Esophagus squamous epithelium (tissue), 4 donors: ENCODE measurements around the gene AIPL1.

Experiments
- POLR2A ChIP-seq, 4 donors: fragments of 450-650 bp; IDR thresholded peaks; one replicate each; pipeline ENCODE4 v1.6.1; 2017; ENCODE audit warnings: antibody characterized with exemption in 4 of 4, mild to moderate bottlenecking in 4 of 4, moderate library complexity in 3 of 4
- TF ChIP-seq, protein P1 (sequence below), 6 experiments: fragments of 450-650 bp in 4 of 6; fragments of 200-600 bp in 2 of 6; sonication (generic) in 2 of 6; IDR thresholded peaks; one replicate each; pipeline ENCODE4 v1.5.1; 2016 to 2019; ENCODE audit warnings: antibody characterized with exemption in 6 of 6, mild to moderate bottlenecking in 4 of 6, moderate library complexity in 4 of 6

GRCh38 chr17:6476810-6477179 is 41.9 kb upstream of the AIPL1 start:
- TF ChIP-seq, protein P1, sequence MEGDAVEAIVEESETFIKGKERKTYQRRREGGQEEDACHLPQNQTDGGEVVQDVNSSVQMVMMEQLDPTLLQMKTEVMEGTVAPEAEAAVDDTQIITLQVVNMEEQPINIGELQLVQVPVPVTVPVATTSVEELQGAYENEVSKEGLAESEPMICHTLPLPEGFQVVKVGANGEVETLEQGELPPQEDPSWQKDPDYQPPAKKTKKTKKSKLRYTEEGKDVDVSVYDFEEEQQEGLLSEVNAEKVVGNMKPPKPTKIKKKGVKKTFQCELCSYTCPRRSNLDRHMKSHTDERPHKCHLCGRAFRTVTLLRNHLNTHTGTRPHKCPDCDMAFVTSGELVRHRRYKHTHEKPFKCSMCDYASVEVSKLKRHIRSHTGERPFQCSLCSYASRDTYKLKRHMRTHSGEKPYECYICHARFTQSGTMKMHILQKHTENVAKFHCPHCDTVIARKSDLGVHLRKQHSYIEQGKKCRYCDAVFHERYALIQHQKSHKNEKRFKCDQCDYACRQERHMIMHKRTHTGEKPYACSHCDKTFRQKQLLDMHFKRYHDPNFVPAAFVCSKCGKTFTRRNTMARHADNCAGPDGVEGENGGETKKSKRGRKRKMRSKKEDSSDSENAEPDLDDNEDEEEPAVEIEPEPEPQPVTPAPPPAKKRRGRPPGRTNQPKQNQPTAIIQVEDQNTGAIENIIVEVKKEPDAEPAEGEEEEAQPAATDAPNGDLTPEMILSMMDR (IDR thresholded peaks at IDR 0.05), result no peak
- no peak for TF ChIP-seq POLR2A (IDR thresholded peaks at IDR 0.05)
